Nephron (organoid): Measurements from ENCODE around the gene AKNA.

Experiments used
- H3K27ac Mint-ChIP-seq, 3 experiments: 2 replicates each; pipeline ENCODE4 v1.8.0; 2020; ENCODE audit warnings: mixed read lengths in 3 of 3, mild to moderate bottlenecking in 2 of 3, moderate library complexity in 1 of 3
- H3K27me3 Mint-ChIP-seq: 2 replicates; pipeline ENCODE4 v1.8.0; 2021; ENCODE audit warnings: low read depth, mild to moderate bottlenecking, moderate library complexity, mixed read lengths
- H3K36me3 Mint-ChIP-seq: 2 replicates; pipeline ENCODE4 v1.8.0; 2020; ENCODE audit warnings: low read depth, mixed read lengths
- H3K4me1 Mint-ChIP-seq: 2 replicates; pipeline ENCODE4 v1.8.0; 2020; ENCODE audit warnings: mixed read lengths
- H3K4me3 Mint-ChIP-seq, 3 experiments: 2 replicates each; pipeline ENCODE4 v1.8.0; 2020; ENCODE audit warnings: mild to moderate bottlenecking in 3 of 3, mixed read lengths in 3 of 3, moderate library complexity in 2 of 3
- H3K9me3 Mint-ChIP-seq: 2 replicates; pipeline ENCODE4 v1.8.0; 2020; ENCODE audit warnings: mixed read lengths
- TF ChIP-seq, protein P1 (sequence below), 3 experiments: fragments of 200-600 bp; sonication (generic); IDR thresholded peaks; one replicate each; pipeline ENCODE4 v1.5.0; 2021; ENCODE audit warnings: antibody characterized with exemption in 3 of 3; ENCODE audit not compliant: unreplicated experiment in 3 of 3

The AKNA gene, protein sequence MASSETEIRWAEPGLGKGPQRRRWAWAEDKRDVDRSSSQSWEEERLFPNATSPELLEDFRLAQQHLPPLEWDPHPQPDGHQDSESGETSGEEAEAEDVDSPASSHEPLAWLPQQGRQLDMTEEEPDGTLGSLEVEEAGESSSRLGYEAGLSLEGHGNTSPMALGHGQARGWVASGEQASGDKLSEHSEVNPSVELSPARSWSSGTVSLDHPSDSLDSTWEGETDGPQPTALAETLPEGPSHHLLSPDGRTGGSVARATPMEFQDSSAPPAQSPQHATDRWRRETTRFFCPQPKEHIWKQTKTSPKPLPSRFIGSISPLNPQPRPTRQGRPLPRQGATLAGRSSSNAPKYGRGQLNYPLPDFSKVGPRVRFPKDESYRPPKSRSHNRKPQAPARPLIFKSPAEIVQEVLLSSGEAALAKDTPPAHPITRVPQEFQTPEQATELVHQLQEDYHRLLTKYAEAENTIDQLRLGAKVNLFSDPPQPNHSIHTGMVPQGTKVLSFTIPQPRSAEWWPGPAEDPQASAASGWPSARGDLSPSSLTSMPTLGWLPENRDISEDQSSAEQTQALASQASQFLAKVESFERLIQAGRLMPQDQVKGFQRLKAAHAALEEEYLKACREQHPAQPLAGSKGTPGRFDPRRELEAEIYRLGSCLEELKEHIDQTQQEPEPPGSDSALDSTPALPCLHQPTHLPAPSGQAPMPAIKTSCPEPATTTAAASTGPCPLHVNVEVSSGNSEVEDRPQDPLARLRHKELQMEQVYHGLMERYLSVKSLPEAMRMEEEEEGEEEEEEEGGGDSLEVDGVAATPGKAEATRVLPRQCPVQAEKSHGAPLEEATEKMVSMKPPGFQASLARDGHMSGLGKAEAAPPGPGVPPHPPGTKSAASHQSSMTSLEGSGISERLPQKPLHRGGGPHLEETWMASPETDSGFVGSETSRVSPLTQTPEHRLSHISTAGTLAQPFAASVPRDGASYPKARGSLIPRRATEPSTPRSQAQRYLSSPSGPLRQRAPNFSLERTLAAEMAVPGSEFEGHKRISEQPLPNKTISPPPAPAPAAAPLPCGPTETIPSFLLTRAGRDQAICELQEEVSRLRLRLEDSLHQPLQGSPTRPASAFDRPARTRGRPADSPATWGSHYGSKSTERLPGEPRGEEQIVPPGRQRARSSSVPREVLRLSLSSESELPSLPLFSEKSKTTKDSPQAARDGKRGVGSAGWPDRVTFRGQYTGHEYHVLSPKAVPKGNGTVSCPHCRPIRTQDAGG (N-terminal part only)

DNA sequence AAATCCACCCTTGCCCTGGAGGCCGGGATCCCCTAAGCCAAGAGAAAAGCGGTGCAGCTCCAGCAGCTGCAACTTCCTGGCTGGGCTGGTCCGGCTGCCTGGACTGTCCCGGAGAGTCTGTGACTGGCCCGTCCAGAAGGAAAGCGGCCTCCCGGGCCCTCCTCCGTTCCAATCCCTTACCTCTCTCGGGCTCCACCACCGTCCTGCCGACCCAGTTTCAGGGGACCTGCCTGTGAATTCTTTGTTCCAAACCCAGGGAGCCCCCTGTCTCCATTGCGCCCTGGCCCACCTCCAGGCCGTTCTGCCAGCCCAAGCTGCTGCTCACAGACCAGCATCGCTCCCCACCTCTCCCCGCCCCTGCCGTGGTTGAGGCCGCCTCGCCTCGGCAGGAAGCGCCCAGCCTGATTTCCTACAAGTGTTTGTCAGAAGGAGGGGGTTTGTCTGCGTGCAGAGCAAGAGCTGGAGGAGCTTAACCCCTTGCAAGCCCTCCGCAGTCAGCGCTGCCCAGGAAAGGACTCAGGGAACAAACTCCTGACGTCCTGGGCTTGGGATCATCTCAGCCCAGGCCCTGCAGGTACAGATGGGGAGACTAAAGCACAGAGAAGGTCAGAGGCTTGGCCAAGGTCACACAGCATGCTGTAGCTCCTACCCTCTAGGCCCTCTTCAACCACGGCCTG lies at the start of gene AKNA:
AKNA (minus strand) TSS at position 303 of the 677 bp plus-strand sequence. CDS start 6,649 bp downstream, outside the sequence.
- TF ChIP-seq, protein P1, sequence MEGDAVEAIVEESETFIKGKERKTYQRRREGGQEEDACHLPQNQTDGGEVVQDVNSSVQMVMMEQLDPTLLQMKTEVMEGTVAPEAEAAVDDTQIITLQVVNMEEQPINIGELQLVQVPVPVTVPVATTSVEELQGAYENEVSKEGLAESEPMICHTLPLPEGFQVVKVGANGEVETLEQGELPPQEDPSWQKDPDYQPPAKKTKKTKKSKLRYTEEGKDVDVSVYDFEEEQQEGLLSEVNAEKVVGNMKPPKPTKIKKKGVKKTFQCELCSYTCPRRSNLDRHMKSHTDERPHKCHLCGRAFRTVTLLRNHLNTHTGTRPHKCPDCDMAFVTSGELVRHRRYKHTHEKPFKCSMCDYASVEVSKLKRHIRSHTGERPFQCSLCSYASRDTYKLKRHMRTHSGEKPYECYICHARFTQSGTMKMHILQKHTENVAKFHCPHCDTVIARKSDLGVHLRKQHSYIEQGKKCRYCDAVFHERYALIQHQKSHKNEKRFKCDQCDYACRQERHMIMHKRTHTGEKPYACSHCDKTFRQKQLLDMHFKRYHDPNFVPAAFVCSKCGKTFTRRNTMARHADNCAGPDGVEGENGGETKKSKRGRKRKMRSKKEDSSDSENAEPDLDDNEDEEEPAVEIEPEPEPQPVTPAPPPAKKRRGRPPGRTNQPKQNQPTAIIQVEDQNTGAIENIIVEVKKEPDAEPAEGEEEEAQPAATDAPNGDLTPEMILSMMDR (IDR thresholded peaks at IDR 0.05; ENCODE audit: unreplicated experiment in 3 of 3) = no peak
- Mint-ChIP-seq H3K27ac (peak within 1 kb of the TSS; percentile 96 to 98 (median 97)), H3K27me3 (peaks cover 6% of the 10 kb centered on the region), H3K9me3 (no peaks in the 10 kb centered on the region), H3K36me3 (no peaks in the 10 kb centered on the region), H3K4me1 (peaks cover 67% of the 10 kb centered on the region), H3K4me3 (peak within 1 kb of the TSS; percentile 90 to 95 (median 91))

DNA sequence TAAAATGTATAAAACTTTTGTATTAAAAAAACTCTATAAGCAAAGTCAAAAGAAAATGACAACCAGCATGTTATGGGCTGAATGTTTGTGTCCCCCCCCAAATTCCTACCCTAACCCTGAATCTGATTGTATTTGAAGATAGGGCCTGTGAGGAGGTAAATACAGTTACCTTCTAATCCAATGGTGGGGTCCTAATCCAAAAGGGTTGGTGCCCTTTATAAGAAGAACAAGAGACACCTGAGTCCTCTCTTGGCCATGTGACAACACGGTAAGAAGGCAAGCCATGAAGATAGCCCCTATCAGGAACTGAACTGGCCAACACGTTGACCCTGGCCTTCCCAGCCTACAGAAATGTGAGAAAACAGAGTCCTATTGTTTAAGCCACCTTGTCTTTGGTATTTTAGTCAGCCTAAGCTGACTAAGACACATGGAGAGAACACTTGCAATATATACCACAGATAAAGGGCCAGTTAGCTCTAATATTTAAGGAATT lies 49.7 kb upstream of the AKNA start:
- Mint-ChIP-seq H3K4me1 (no peaks in the 10 kb centered on the region), H3K36me3 (no peaks in the 10 kb centered on the region), H3K9me3 (no peaks in the 10 kb centered on the region), H3K27me3 (no peaks in the 10 kb centered on the region), H3K4me3 (no peak overlapping the region), H3K27ac (no peak overlapping the region)
- TF ChIP-seq, protein P1 (IDR thresholded peaks at IDR 0.05; ENCODE audit: unreplicated experiment in 3 of 3) = no peak

DNA sequence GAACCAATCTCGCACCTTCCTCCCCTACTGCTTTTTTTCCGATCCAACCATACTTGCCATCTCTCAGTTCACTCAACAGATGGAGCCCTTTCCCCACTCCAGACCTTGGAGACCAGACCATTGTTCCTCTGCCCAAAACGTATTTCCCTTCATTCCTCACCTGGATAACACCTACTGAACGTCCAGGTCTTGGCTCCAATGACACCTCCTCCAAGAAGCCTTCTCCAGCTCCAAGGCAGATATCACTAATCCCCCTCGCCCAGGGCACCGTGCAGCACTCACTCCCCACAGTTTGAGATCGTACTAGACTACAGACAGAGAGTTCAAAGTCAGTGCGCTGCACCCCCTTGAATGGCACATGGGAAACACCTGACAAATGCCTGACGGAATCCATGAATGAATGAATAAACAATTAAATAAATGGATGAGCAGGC lies 47.1 kb upstream of the AKNA start:
- no peak overlapping the region for H3K27ac Mint-ChIP-seq
- no peaks in the 10 kb centered on the region for H3K4me1 Mint-ChIP-seq
- TF ChIP-seq, protein P1 (IDR thresholded peaks at IDR 0.05; ENCODE audit: unreplicated experiment in 3 of 3) = peak; percentile 54 to 66 (median 61)
- no peak overlapping the region for H3K4me3 Mint-ChIP-seq
- H3K27me3 Mint-ChIP-seq = peaks cover 4% of the 10 kb centered on the region
- no peaks in the 10 kb centered on the region for H3K9me3 Mint-ChIP-seq
- H3K36me3 Mint-ChIP-seq = no peaks in the 10 kb centered on the region

DNA sequence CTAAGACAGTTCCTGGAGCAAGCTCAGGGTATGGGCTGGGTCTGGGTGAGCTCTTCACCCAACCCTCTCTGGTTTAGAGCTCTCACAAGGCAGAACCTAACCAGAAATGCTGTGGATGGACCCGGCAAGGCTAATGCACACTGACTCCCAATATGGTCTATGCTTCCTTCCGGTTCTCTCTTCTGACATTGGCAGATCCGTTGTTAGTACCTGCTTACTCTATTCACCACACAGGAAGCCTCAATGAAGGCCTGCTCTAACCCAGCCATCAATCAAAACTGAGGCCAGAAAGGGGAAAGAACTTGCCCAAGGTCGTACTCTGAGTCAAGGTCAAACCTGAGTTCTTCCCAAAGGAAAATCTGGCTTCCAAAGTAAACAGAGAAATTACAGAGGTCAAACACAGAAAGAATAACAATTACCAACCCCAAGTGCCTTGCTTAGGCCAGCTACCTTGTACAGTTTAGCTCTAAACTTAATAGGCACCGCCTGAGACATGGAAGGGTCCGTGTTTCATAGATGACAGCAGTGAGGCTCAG lies 46.0 kb upstream of the AKNA start:
- Mint-ChIP-seq H3K4me3 (no peak overlapping the region), H3K36me3 (no peaks in the 10 kb centered on the region), H3K4me1 (no peaks in the 10 kb centered on the region), H3K27me3 (peaks cover 4% of the 10 kb centered on the region), H3K27ac (no peak overlapping the region), H3K9me3 (no peaks in the 10 kb centered on the region)
- TF ChIP-seq, protein P1 (IDR thresholded peaks at IDR 0.05; ENCODE audit: unreplicated experiment in 3 of 3) = no peak

DNA sequence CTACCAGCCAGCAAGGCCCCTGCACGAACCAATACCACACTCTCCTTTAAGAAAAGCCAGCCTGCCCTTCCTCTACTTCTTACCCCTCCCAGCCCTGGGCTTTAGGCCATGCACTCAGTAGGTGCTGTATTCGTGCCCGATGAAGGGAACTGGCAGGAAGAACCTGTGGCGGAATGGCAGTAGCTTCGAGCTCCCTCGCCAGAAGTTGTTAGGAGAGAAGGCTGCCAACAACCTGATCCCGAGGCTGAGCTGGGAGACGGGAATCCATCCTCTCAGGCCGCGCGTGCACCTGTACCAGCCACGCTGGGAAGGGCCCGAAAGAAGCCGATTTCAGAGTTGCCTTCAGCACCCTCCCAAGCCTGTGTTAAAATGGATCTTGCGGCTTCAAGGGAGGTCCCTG lies 45.3 kb upstream of the AKNA start:
- Mint-ChIP-seq H3K9me3 (no peaks in the 10 kb centered on the region), H3K4me3 (no peak overlapping the region), H3K4me1 (no peaks in the 10 kb centered on the region), H3K36me3 (no peaks in the 10 kb centered on the region), H3K27ac (no peak overlapping the region), H3K27me3 (peaks cover 4% of the 10 kb centered on the region)
- TF ChIP-seq, protein P1 (IDR thresholded peaks at IDR 0.05; ENCODE audit: unreplicated experiment in 3 of 3) = no peak
